GM18499 (cell line): Measurements from ENCODE around the gene GATAD2B.
"Not testable (repeated sequence)": the region's sequence is repeated elsewhere in the genome, so short reads cannot be mapped to it uniquely, and the experiment has no call there.

Experiments
- ATAC-seq: cut with Tn5 transposase; IDR thresholded peaks from one replicate; pipeline ENCODE4 v1.9.1; 2021; ENCODE audit warnings: moderate number of reproducible peaks; ENCODE audit not compliant: insufficient read depth, unreplicated experiment

GATAD2B gene

GRCh38 chr1:153783233-153784190 lies 139.3 kb downstream of the GATAD2B start:
- ATAC-seq = no peak

GRCh38 chr1:153782648-153783047 lies 140.1 kb downstream of the GATAD2B start:
- ATAC-seq = not testable (repeated sequence)

- ATAC-seq = no peak
Measured at GRCh38 chr1:153780551-153780950, 142.2 kb downstream of the GATAD2B start.

GRCh38 chr1:153779781-153780541 lies 142.8 kb downstream of the GATAD2B start:
- no peak for ATAC-seq

GRCh38 chr1:153778824-153779519 lies 143.8 kb downstream of the GATAD2B start:
- ATAC-seq = no peak

GRCh38 chr1:153778051-153778823 lies 144.5 kb downstream of the GATAD2B start:
- ATAC-seq = no peak

GRCh38 chr1:153777648-153778047 lies 145.1 kb downstream of the GATAD2B start:
- ATAC-seq = no peak

GRCh38 chr1:153776845-153777370 lies 145.9 kb downstream of the GATAD2B start:
- no peak for ATAC-seq

GRCh38 chr1:153776352-153776751 lies 146.4 kb downstream of the GATAD2B start:
- ATAC-seq = no peak

- no peak for ATAC-seq
Measured at GRCh38 chr1:153775458-153776327, 147.1 kb downstream of the GATAD2B start.

- no peak for ATAC-seq
Measured at GRCh38 chr1:153774780-153775457, 147.9 kb downstream of the GATAD2B start, which contains the start of gene SLC27A3. Gene SLC27A3 (plus strand): TSS chr1:153775407. CDS start chr1:153775498, 91 bp downstream.

GRCh38 chr1:153774026-153774595 lies 148.7 kb downstream of the GATAD2B start:
- no peak for ATAC-seq

- ATAC-seq = no peak
Measured at GRCh38 chr1:153773096-153773921, 149.5 kb downstream of the GATAD2B start.

- ATAC-seq = no peak
Measured at GRCh38 chr1:153771841-153772593, 150.8 kb downstream of the GATAD2B start.

GRCh38 chr1:153771261-153771660 lies 151.5 kb downstream of the GATAD2B start:
- no peak for ATAC-seq

GRCh38 chr1:153770797-153771196 lies 152.0 kb downstream of the GATAD2B start:
- ATAC-seq = no peak
